A549 (cell line): ENCODE results near the gene CEBPB.
A peak's percentile ranks its signal among the peaks of the same experiment; 100 is the strongest.

Experiments used
- CBX2 ChIP-seq: fragments of 200-600 bp; sonication (generic); IDR thresholded peaks from 2 replicates; pipeline ENCODE4 v1.6.1; 2016; ENCODE audit warnings: low read depth, mild to moderate bottlenecking, borderline replicate concordance
- JUNB ChIP-seq: fragments of >200 bp; sonication (Bioruptor Twin); formaldehyde crosslinking; IDR thresholded peaks from 2 replicates; pipeline ENCODE4 v1.6.1; 2016
- NFE2L2 ChIP-seq: fragments of 150-350 bp; conservative IDR thresholded peaks from 2 replicates; pipeline ENCODE4 v1.6.1; 2014; ENCODE audit warnings: low read length
- PHF8 ChIP-seq: fragments of 200-600 bp; sonication (generic); IDR thresholded peaks from 2 replicates; pipeline ENCODE4 v1.6.1; 2016; ENCODE audit warnings: low read depth, mild to moderate bottlenecking, antibody characterized with exemption, moderate library complexity, borderline replicate concordance
- POLR2A ChIP-seq: IDR thresholded peaks from 2 replicates; pipeline ENCODE4 v1.6.1; 2012; ENCODE audit warnings: mild to moderate bottlenecking, low read length
- POLR2AphosphoS2 ChIP-seq: conservative IDR thresholded peaks from 2 replicates; pipeline ENCODE4 v1.6.1; 2012; ENCODE audit warnings: low read length, improper control_type of control experiment, inconsistent platforms
- RAD21 ChIP-seq, 2 experiments: fragments of >200 bp in 1 of 2; sonication (Bioruptor Twin) in 1 of 2; formaldehyde crosslinking in 1 of 2; IDR thresholded peaks in 1 of 2; conservative IDR thresholded peaks in 1 of 2; 2 replicates in 1 of 2; 3 replicates in 1 of 2; pipeline ENCODE4 v1.6.1; 2012 to 2018; ENCODE audit warnings: inconsistent platforms in 1 of 2
- RCOR1 ChIP-seq: fragments of 150-350 bp; IDR thresholded peaks from 2 replicates; pipeline ENCODE4 v1.6.1; 2014; ENCODE audit warnings: antibody characterized with exemption, low read length, low read depth
- RFX5 ChIP-seq: fragments of 450-650 bp; IDR thresholded peaks from 2 replicates; pipeline ENCODE4 v1.7.1; 2014; ENCODE audit warnings: antibody characterized with exemption, mild to moderate bottlenecking, moderate library complexity
- SMC3 ChIP-seq: fragments of >200 bp; sonication (Bioruptor Twin); formaldehyde crosslinking; IDR thresholded peaks from 3 replicates; pipeline ENCODE4 v1.6.1; 2018; ENCODE audit warnings: inconsistent platforms
- TF ChIP-seq, protein P1 (sequence below): fragments of >200 bp; sonication (Bioruptor Twin); formaldehyde crosslinking; IDR thresholded peaks from 3 replicates; pipeline ENCODE4 v1.5.1; 2016
- TF ChIP-seq, protein P2 (sequence below): fragments of 450-650 bp; IDR thresholded peaks from 2 replicates; pipeline ENCODE4 v1.6.1; 2014; ENCODE audit warnings: antibody characterized with exemption

DNA sequence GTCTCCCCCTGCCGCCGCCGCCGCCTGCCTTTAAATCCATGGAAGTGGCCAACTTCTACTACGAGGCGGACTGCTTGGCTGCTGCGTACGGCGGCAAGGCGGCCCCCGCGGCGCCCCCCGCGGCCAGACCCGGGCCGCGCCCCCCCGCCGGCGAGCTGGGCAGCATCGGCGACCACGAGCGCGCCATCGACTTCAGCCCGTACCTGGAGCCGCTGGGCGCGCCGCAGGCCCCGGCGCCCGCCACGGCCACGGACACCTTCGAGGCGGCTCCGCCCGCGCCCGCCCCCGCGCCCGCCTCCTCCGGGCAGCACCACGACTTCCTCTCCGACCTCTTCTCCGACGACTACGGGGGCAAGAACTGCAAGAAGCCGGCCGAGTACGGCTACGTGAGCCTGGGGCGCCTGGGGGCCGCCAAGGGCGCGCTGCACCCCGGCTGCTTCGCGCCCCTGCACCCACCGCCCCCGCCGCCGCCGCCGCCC, 474 bp downstream of the CEBPB start:
- TF ChIP-seq RAD21 (conservative IDR thresholded peaks at IDR 0.05 in 1 of 2, IDR thresholded peaks at IDR 0.05 in 1 of 2) (no peak), JUNB (no peak), RFX5 (no peak), RCOR1 (no peak), CBX2 (no peak), PHF8 (no peak), NFE2L2 (no peak), SMC3 (no peak), POLR2AphosphoS2 (no peak), POLR2A (peak; percentile 18; the same call in 1 of the 2 replicates)
- TF ChIP-seq, protein P1, sequence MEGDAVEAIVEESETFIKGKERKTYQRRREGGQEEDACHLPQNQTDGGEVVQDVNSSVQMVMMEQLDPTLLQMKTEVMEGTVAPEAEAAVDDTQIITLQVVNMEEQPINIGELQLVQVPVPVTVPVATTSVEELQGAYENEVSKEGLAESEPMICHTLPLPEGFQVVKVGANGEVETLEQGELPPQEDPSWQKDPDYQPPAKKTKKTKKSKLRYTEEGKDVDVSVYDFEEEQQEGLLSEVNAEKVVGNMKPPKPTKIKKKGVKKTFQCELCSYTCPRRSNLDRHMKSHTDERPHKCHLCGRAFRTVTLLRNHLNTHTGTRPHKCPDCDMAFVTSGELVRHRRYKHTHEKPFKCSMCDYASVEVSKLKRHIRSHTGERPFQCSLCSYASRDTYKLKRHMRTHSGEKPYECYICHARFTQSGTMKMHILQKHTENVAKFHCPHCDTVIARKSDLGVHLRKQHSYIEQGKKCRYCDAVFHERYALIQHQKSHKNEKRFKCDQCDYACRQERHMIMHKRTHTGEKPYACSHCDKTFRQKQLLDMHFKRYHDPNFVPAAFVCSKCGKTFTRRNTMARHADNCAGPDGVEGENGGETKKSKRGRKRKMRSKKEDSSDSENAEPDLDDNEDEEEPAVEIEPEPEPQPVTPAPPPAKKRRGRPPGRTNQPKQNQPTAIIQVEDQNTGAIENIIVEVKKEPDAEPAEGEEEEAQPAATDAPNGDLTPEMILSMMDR = no peak; the same call in 2 of the 3 replicates
- TF ChIP-seq, protein P2, sequence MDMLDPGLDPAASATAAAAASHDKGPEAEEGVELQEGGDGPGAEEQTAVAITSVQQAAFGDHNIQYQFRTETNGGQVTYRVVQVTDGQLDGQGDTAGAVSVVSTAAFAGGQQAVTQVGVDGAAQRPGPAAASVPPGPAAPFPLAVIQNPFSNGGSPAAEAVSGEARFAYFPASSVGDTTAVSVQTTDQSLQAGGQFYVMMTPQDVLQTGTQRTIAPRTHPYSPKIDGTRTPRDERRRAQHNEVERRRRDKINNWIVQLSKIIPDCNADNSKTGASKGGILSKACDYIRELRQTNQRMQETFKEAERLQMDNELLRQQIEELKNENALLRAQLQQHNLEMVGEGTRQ = no peak
